ENCODE data around the gene TNFAIP8L2. TPM values are rescaled to one million over a fixed set of nuclear protein-coding genes. Genes with fewer than 3 reads are reported as not detected.

Gene TNFAIP8L2
- total and polyA plus RNA-seq, 2 donors from 2014 or later = 1.8 to 6.3 TPM

DNA sequence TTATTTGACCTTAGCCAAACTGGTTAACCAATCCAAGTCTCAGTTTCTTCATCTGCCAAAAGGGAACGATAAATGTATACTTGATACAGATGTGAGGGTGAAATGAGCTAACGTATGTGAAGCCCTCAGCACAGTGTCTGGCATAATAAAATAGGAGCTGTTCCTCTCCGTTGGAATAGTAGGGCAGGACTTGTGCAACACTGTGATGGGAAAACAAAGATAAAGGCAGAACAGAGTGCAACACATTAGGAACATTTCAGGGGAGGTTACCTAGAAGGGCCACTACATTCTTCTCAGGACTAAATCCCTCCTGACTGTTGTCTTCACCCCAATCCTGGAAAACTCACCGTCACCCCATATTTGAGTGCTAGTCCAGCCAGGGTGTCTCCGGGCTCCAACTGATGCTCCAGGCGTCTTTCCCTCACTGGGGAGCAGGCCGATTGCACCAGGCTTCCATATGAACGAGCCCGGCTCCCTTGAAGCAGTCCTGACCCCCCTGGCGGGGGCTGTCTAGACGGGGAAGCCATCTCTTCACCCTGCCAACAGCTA is 8.4 kb downstream of the TNFAIP8L2 start:
- Histone ChIP-seq H3K9me3 (ENCODE audit: control insufficient read depth in 2 of 3, insufficient read depth in 1 of 3, low read length in 3 of 3) (no peaks in the 10 kb centered on the region), H3K27me3 (ENCODE audit: control insufficient read depth, insufficient read depth, low read length) (no peaks in the 10 kb centered on the region), H3K27ac (ENCODE audit: low read depth in 2 of 2, low read length in 2 of 2) (peak overlapping the region; percentile 74 to 85), H3K4me3 (ENCODE audit: low read length in 3 of 3) (peak overlapping the region; percentile 76 to 97 (median 92)), H3K36me3 (ENCODE audit: control insufficient read depth in 2 of 3, insufficient read depth in 3 of 3, low read length in 3 of 3) (peaks cover 10 to 17% (median 11%) of the 10 kb centered on the region in 3 donors), H3K4me1 (ENCODE audit: control insufficient read depth in 2 of 3, insufficient read depth in 2 of 3, low read depth in 1 of 3, low read length in 3 of 3) (peaks cover 0 to 16% (median 6%) of the 10 kb centered on the region in 3 donors), H3K9ac (ENCODE audit: low read length in 3 of 3) (peak overlapping the region; percentile 57 to 93 (median 86))
- TF ChIP-seq, protein P1, sequence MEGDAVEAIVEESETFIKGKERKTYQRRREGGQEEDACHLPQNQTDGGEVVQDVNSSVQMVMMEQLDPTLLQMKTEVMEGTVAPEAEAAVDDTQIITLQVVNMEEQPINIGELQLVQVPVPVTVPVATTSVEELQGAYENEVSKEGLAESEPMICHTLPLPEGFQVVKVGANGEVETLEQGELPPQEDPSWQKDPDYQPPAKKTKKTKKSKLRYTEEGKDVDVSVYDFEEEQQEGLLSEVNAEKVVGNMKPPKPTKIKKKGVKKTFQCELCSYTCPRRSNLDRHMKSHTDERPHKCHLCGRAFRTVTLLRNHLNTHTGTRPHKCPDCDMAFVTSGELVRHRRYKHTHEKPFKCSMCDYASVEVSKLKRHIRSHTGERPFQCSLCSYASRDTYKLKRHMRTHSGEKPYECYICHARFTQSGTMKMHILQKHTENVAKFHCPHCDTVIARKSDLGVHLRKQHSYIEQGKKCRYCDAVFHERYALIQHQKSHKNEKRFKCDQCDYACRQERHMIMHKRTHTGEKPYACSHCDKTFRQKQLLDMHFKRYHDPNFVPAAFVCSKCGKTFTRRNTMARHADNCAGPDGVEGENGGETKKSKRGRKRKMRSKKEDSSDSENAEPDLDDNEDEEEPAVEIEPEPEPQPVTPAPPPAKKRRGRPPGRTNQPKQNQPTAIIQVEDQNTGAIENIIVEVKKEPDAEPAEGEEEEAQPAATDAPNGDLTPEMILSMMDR (IDR thresholded peaks at IDR 0.05; ENCODE audit: borderline replicate concordance, extremely low read depth, insufficient read depth) = no peak
- FAIRE-seq = no peak
- DNase-seq = no peak
- intact Hi-C loops (cut with DNase I) = no loop called here

DNA sequence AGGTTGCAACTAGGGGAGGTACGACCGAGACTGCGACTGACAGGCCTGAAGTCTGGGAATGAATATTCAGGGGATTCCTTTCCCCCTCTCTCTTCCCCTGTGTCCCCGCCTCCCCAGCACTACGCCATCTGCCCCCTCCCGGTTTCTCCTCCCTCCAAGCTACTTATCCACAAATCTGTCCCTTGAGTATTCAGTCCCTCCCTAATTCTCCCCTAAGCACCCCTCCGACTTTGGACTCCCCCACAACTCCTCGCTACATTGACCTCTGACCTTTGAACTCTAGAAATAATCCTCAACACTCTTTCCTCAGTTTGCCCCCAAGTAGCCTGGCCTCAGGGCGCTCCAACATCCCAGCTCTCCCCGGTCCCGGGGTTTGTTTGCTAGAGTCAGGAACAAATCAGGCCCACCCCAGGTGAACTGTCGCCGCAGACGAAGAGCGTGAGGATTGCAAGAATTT is 8.9 kb downstream of the TNFAIP8L2 start:
- Histone ChIP-seq H3K27me3 (ENCODE audit: control insufficient read depth, insufficient read depth, low read length) (no peaks in the 10 kb centered on the region), H3K9me3 (ENCODE audit: control insufficient read depth in 2 of 3, insufficient read depth in 1 of 3, low read length in 3 of 3) (no peaks in the 10 kb centered on the region), H3K4me3 (ENCODE audit: low read length in 3 of 3) (peak overlapping the region; percentile 76 to 97 (median 92)), H3K4me1 (ENCODE audit: control insufficient read depth in 2 of 3, insufficient read depth in 2 of 3, low read depth in 1 of 3, low read length in 3 of 3) (peaks cover 0 to 16% (median 6%) of the 10 kb centered on the region in 3 donors), H3K9ac (ENCODE audit: low read length in 3 of 3) (peak overlapping the region; percentile 57 to 93 (median 86)), H3K27ac (ENCODE audit: low read depth in 2 of 2, low read length in 2 of 2) (peak overlapping the region; percentile 74 to 85), H3K36me3 (ENCODE audit: control insufficient read depth in 2 of 3, insufficient read depth in 3 of 3, low read length in 3 of 3) (peaks cover 6 to 16% (median 11%) of the 10 kb centered on the region in 3 donors)
- TF ChIP-seq, protein P1 (IDR thresholded peaks at IDR 0.05; ENCODE audit: borderline replicate concordance, extremely low read depth, insufficient read depth) = no peak
- DNase-seq (peak in 4 of 5 donors; percentile 68 to 88 (median 85)), FAIRE-seq (no peak)
- intact Hi-C loops (cut with DNase I) = no loop called here

DNA sequence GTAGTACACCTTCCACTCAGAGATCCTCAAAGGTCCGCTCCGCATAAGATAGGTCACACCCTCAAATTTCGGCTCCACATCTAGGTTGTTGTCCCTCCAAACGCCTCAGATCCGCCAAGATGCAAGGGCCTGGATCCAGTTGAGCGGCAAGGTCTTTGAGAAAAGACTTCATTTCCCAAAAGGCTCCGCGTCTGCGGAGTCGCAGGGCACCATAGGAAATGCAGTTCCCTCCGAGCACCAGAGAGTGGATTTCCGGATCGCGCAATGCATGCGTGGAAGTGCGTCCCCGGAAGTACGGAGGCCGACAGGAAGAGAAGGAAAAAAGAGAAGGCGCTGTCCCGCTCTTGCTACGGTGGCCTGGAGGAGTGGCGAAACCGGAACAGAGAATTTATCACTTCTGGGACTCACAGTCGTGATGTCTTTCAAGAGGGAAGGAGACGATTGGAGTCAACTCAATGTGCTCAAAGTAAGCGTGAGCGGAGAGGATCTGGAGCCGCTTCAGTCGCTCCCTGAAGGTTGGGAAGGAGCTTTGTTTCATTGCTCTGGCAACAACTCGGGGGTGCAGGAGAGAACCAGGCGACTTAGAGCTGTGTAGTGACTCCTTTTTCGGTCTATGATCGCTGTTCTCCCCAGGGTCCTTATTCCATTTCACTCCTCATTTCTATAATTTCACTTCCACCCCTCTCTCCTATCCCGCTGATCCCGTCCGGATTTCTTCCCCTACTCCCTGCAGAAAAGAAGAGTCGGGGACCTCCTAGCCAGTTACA is 9.5 kb downstream of the TNFAIP8L2 start, which contains the start of the genes LYSMD1 and SCNM1:
Gene LYSMD1, minus strand, starts transcription at position 165 of the 767 bp plus-strand sequence. CDS start 644 bp downstream, outside the sequence.
Gene SCNM1, plus strand, starts transcription at position 407 of the 767 bp plus-strand sequence. Its CDS starts 9 bp downstream, at position 416.
- peaks cover 1 to 13% (median 10%) of the 10 kb centered on the region in 3 donors for H3K36me3 ChIP-seq (ENCODE audit: control insufficient read depth in 2 of 3, insufficient read depth in 3 of 3, low read length in 3 of 3)
- FAIRE-seq = peak; percentile 77

More for the DNA sequence above, 9.5 kb downstream of the TNFAIP8L2 start, which contains the start of the genes LYSMD1 and SCNM1:
- TF ChIP-seq, protein P1 (IDR thresholded peaks at IDR 0.05; ENCODE audit: borderline replicate concordance, extremely low read depth, insufficient read depth) = peak; percentile 28
- H3K4me3 ChIP-seq (ENCODE audit: low read length in 3 of 3) = peak within 1 kb of the TSS; percentile 76 to 97 (median 92)
- peak within 1 kb of the TSS; percentile 74 to 85 for H3K27ac ChIP-seq (ENCODE audit: low read depth in 2 of 2, low read length in 2 of 2)
- H3K9me3 ChIP-seq (ENCODE audit: control insufficient read depth in 2 of 3, insufficient read depth in 1 of 3, low read length in 3 of 3) = no peaks in the 10 kb centered on the region
- peak within 1 kb of the TSS; percentile 86 to 93 (median 92) for H3K9ac ChIP-seq (ENCODE audit: low read length in 3 of 3)
- intact Hi-C loops (cut with DNase I) = no loop called here
- peaks cover 0 to 16% (median 6%) of the 10 kb centered on the region in 3 donors for H3K4me1 ChIP-seq (ENCODE audit: control insufficient read depth in 2 of 3, insufficient read depth in 2 of 3, low read depth in 1 of 3, low read length in 3 of 3)
- peak; percentile 97 to 100 (median 98) for DNase-seq
- no peaks in the 10 kb centered on the region for H3K27me3 ChIP-seq (ENCODE audit: control insufficient read depth, insufficient read depth, low read length)

Data from kidney (tissue), 14 donors.